Activated naive CD8-positive, alpha-beta T cell treated with anti-CD3 and anti-CD28 coated beads for 36 hours (primary cell): ENCODE measurements around the gene VENTX. TPM values are rescaled to one million over a fixed set of nuclear protein-coding genes. Genes with fewer than 3 reads are reported as not detected.

Source experiments
- DNase-seq: peaks from one replicate; pipeline ENCODE4 v3.0.0; 2021
- H3K27ac Mint-ChIP-seq: one replicate; pipeline ENCODE4 v1.8.0; 2022; ENCODE audit warnings: mild to moderate bottlenecking, moderate library complexity, mixed read lengths
- H3K27me3 Mint-ChIP-seq: one replicate; pipeline ENCODE4 v1.8.0; 2022; ENCODE audit warnings: mild to moderate bottlenecking, mixed read lengths
- H3K36me3 Mint-ChIP-seq: one replicate; pipeline ENCODE4 v1.8.0; 2021; ENCODE audit warnings: mild to moderate bottlenecking, mixed read lengths
- H3K4me1 Mint-ChIP-seq: one replicate; pipeline ENCODE4 v1.8.0; 2021; ENCODE audit warnings: mixed read lengths
- H3K4me3 Mint-ChIP-seq: one replicate; pipeline ENCODE4 v1.8.0; 2022; ENCODE audit warnings: mild to moderate bottlenecking, moderate library complexity, mixed read lengths
- H3K9me3 Mint-ChIP-seq: one replicate; pipeline ENCODE4 v1.8.0; 2022; ENCODE audit warnings: mixed read lengths
- total RNA-seq, 2 experiments: library from RNA; stranded (reverse); gene quantifications; one replicate each; pipeline ENCODE4 v1.2.3, GENCODE V29; 2021

VENTX gene
- total RNA-seq: not detected

DNA sequence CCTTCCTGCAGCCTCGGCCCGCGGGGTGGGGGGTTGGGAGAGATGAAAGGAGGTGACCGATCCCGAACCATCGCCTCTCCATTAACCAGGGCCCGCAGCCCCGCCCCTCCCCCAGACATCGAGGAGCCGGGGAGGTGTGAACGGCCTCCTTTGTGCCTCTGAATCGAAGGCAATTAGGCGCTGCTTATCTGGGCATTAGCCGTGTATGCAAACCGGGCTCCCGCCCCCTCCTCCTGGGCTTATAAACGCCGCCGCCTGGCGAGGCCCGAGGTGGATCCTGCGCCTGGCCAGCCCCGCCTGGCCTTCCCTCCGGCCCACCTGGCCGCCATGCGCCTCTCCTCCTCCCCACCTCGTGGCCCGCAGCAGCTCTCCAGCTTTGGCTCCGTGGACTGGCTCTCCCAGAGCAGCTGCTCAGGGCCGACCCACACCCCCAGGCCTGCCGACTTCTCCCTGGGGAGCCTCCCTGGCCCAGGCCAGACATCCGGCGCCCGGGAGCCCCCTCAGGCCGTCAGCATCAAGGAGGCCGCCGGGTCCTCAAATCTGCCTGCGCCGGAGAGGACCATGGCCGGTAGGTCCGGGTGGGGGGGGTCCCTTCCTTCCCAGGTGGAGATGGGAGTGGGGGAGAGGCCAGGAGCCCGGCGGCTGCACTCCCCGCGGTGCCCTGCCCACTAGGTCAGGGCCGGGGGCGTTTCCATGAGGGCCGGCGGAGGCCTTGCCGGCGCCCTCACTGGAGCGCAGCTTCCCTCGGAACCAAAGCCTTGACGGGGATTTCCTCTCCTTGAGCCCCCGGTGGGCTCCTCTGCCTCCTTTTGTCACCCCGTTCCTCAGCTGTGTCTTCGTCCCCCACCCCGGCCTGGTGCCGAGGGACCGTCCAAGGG, at the start of gene VENTX:
TSS of gene VENTX (plus strand) at position 268 of the 878 bp plus-strand sequence. CDS start at position 328, 60 bp downstream.
- DNase-seq: no peak
- Mint-ChIP-seq H3K4me3 (no peak within 1 kb of the TSS), H3K36me3 (no peaks in the 10 kb centered on the region), H3K4me1 (peaks cover 18% of the 10 kb centered on the region), H3K27me3 (peaks cover 79% of the 10 kb centered on the region), H3K9me3 (no peaks in the 10 kb centered on the region), H3K27ac (no peak within 1 kb of the TSS)

GRCh38 chr10:133187906-133188681, 49.6 kb upstream of the VENTX start:
- no peak overlapping the region for H3K4me3 Mint-ChIP-seq
- no peak for DNase-seq
- H3K36me3 Mint-ChIP-seq: no peaks in the 10 kb centered on the region
- no peaks in the 10 kb centered on the region for H3K9me3 Mint-ChIP-seq
- no peak overlapping the region for H3K27ac Mint-ChIP-seq
- H3K4me1 Mint-ChIP-seq: no peaks in the 10 kb centered on the region
- H3K27me3 Mint-ChIP-seq: peaks cover 10% of the 10 kb centered on the region

GRCh38 chr10:133189256-133189655, 48.4 kb upstream of the VENTX start:
- H3K4me1 Mint-ChIP-seq: no peaks in the 10 kb centered on the region
- peaks cover 4% of the 10 kb centered on the region for H3K9me3 Mint-ChIP-seq
- H3K27me3 Mint-ChIP-seq: peaks cover 6% of the 10 kb centered on the region
- no peak for DNase-seq
- no peaks in the 10 kb centered on the region for H3K36me3 Mint-ChIP-seq
- no peak overlapping the region for H3K4me3 Mint-ChIP-seq
- H3K27ac Mint-ChIP-seq: no peak overlapping the region

- Mint-ChIP-seq H3K36me3 (no peaks in the 10 kb centered on the region), H3K27ac (no peak overlapping the region), H3K4me3 (no peak overlapping the region), H3K4me1 (no peaks in the 10 kb centered on the region), H3K9me3 (peaks cover 4% of the 10 kb centered on the region), H3K27me3 (peaks cover 5% of the 10 kb centered on the region)
- no peak for DNase-seq
Measured at GRCh38 chr10:133189726-133190125, 47.9 kb upstream of the VENTX start.

GRCh38 chr10:133190225-133190624, 47.4 kb upstream of the VENTX start:
- Mint-ChIP-seq H3K4me1 (no peaks in the 10 kb centered on the region), H3K27me3 (peaks cover 5% of the 10 kb centered on the region), H3K9me3 (peaks cover 4% of the 10 kb centered on the region), H3K36me3 (no peaks in the 10 kb centered on the region), H3K4me3 (no peak overlapping the region), H3K27ac (no peak overlapping the region)
- DNase-seq: no peak

- Mint-ChIP-seq H3K27ac (no peak overlapping the region), H3K9me3 (peaks cover 4% of the 10 kb centered on the region), H3K27me3 (peaks cover 5% of the 10 kb centered on the region), H3K36me3 (no peaks in the 10 kb centered on the region), H3K4me1 (no peaks in the 10 kb centered on the region), H3K4me3 (no peak overlapping the region)
- no peak for DNase-seq
Measured at GRCh38 chr10:133191651-133192050, 46.0 kb upstream of the VENTX start.

- no peak for DNase-seq
- Mint-ChIP-seq H3K36me3 (no peaks in the 10 kb centered on the region), H3K9me3 (peaks cover 4% of the 10 kb centered on the region), H3K27me3 (peaks cover 5% of the 10 kb centered on the region), H3K4me3 (no peak overlapping the region), H3K27ac (no peak overlapping the region), H3K4me1 (no peaks in the 10 kb centered on the region)
Measured at GRCh38 chr10:133194151-133194550, 43.5 kb upstream of the VENTX start.

DNA sequence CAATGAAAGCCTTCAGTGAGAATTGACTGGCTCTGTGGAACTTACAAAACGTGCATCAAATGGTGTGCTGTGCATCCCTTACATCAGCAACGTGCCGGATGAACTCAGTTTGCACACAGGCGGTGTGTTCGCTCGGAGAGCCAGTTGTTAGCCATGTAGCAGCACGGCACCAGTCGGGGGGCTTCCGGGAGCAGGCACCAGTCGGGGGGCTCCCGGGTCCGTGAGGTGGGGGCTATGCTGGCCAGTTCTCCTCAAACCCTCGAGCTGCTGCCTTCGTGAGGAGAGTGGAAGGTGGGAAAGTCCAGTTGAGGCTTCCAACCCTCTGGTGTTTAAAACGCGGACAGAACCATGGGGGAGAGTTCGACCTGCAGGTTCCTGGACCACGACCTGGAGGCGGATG, 42.6 kb upstream of the VENTX start:
- H3K27ac Mint-ChIP-seq: no peak overlapping the region
- no peaks in the 10 kb centered on the region for H3K4me1 Mint-ChIP-seq
- peaks cover 4% of the 10 kb centered on the region for H3K9me3 Mint-ChIP-seq
- H3K36me3 Mint-ChIP-seq: no peaks in the 10 kb centered on the region
- no peak overlapping the region for H3K4me3 Mint-ChIP-seq
- peaks cover 5% of the 10 kb centered on the region for H3K27me3 Mint-ChIP-seq
- DNase-seq: no peak

- Mint-ChIP-seq H3K27ac (no peak overlapping the region), H3K4me1 (no peaks in the 10 kb centered on the region), H3K27me3 (peaks cover 5% of the 10 kb centered on the region), H3K4me3 (no peak overlapping the region), H3K9me3 (peaks cover 4% of the 10 kb centered on the region), H3K36me3 (no peaks in the 10 kb centered on the region)
- DNase-seq: no peak
Measured at GRCh38 chr10:133195611-133196010, 42.0 kb upstream of the VENTX start.

DNA sequence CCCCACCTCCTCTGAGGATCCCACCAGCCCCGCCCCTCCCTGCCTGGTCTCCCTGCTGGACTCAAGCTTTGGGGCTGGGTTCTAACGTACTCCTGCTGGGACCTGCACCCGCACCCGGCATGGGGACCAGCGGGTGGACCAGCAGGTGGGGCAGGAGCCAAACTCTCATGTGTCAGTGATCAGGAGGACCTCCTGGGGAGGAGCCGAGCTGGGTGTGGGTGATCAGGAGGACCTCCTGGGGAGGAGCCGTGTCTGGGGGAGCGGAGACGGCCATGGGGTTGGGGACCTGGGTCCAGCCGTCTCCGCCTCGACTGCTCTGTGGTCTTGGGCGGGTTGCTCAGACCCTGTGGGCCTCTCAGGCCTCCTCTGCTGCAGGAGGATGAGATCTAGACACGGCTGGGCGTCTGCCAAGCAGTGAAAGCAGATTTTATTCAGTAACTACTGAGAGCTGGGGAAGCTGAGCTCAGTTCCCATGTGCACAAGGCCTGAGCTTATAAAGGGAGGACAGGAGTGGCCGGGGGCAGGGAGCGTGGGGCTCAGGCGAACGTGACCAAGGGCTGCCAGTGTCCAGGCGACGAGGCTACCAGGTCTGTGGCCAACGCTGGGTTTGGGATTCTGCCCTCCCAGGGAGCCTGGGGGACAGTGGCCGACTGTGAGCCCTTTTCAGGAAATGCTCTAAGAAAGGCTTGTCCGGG, 41.3 kb upstream of the VENTX start:
- no peak for DNase-seq
- peaks cover 5% of the 10 kb centered on the region for H3K27me3 Mint-ChIP-seq
- peaks cover 4% of the 10 kb centered on the region for H3K9me3 Mint-ChIP-seq
- no peaks in the 10 kb centered on the region for H3K36me3 Mint-ChIP-seq
- H3K4me3 Mint-ChIP-seq: no peak overlapping the region
- no peaks in the 10 kb centered on the region for H3K4me1 Mint-ChIP-seq
- no peak overlapping the region for H3K27ac Mint-ChIP-seq

- no peaks in the 10 kb centered on the region for H3K36me3 Mint-ChIP-seq
- no peak overlapping the region for H3K4me3 Mint-ChIP-seq
- DNase-seq: no peak
- no peak overlapping the region for H3K27ac Mint-ChIP-seq
- H3K27me3 Mint-ChIP-seq: peaks cover 5% of the 10 kb centered on the region
- peaks cover 4% of the 10 kb centered on the region for H3K9me3 Mint-ChIP-seq
- H3K4me1 Mint-ChIP-seq: no peaks in the 10 kb centered on the region
Measured at GRCh38 chr10:133196936-133197758, 40.5 kb upstream of the VENTX start.

GRCh38 chr10:133197786-133198185, 39.9 kb upstream of the VENTX start:
- Mint-ChIP-seq H3K27ac (no peak overlapping the region), H3K27me3 (no peaks in the 10 kb centered on the region), H3K4me3 (no peak overlapping the region), H3K4me1 (no peaks in the 10 kb centered on the region), H3K36me3 (no peaks in the 10 kb centered on the region), H3K9me3 (peaks cover 4% of the 10 kb centered on the region)
- DNase-seq: no peak

GRCh38 chr10:133198206-133198605, 39.4 kb upstream of the VENTX start:
- Mint-ChIP-seq H3K36me3 (no peaks in the 10 kb centered on the region), H3K4me1 (no peaks in the 10 kb centered on the region), H3K27ac (no peak overlapping the region), H3K9me3 (peaks cover 4% of the 10 kb centered on the region), H3K4me3 (no peak overlapping the region), H3K27me3 (no peaks in the 10 kb centered on the region)
- no peak for DNase-seq

DNA sequence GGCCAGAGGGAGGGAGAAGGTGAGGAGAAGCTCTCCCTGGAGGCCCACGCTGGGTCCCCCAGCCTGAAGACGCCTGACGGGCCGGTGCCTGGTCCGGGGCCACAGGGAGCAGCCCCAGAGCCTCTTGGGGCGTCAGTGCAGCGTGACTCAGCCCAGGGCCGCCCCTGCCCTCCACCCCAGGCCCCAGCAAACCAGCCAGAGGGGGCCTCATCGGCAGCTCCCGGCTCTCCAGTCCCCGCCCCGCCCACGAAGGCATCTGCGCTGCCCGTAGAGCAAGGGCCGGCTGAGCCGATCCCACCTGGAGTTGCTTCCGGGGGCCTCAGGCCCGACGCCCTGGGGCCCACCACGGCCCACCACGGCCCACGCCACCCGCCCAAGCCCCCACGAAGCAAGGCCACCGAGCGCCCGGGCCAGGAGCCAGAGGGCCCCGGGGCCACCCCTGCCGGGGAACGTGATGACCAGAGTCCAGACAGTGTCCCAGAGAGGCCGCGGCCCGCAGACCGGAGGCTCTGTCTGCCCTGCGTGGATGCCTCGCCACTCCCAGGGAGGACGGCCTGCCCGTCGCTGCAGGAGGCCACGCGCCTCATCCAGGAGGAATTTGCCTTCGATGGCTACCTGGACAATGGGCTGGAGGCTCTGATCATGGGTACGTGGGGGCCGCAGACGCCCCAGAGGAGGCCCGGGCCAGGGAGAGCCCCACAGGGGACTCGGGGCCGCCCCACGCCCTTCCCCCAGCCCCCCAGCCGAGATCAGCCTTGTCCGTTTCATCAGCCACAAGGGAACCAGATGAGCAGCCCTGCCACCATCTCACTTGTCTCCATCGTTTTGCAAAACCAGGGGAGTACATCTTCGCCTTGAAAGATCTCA, 38.8 kb upstream of the VENTX start:
- no peak for DNase-seq
- no peaks in the 10 kb centered on the region for H3K36me3 Mint-ChIP-seq
- no peaks in the 10 kb centered on the region for H3K4me1 Mint-ChIP-seq
- H3K27ac Mint-ChIP-seq: no peak overlapping the region
- H3K9me3 Mint-ChIP-seq: peaks cover under 1% of the 10 kb centered on the region
- no peaks in the 10 kb centered on the region for H3K27me3 Mint-ChIP-seq
- H3K4me3 Mint-ChIP-seq: no peak overlapping the region
